GM18508 (cell line): ENCODE measurements around the gene UGT1A9.

Source experiments
- ATAC-seq: cut with Tn5 transposase; IDR thresholded peaks from one replicate; pipeline ENCODE4 v1.9.1; 2021; ENCODE audit warnings: moderate number of reproducible peaks; ENCODE audit not compliant: insufficient read depth, unreplicated experiment

The UGT1A9 gene

DNA sequence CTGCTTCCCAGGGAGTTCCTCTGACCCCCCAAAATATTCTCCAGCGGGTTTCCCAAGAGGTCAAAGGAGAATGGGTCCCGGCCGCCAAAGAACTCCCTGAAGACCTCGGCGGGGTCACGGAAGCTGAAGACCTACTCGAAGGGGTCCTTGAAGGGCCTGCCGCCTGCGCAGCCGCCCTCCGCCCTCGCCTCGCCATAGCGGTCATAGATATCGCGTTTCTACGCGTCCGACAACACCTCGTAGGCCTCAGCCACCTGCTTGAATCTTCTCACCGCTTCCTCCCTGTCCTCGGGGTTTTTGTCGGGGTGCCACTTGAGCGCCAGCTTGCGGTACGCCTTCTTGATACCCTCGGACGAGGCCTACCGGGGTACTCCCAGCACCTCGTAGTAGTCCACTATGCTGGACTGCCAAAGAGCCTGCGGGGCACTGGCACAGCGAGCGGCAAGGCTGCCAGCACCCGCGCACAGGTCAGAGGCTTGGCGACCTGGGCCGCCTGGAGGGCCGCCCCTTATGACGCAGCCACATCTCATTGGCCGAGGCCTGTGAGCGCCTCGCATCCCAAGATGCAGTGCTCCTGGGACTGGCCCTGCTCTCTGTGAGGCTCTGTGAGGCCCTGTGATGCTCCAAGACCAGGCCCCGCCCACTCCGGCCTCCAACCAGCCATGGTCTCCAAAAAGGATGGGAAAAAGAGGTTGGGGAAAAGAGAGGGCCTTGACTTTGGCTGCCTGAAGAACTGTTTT, 83.3 kb downstream of the UGT1A9 start:
- no peak for ATAC-seq

DNA sequence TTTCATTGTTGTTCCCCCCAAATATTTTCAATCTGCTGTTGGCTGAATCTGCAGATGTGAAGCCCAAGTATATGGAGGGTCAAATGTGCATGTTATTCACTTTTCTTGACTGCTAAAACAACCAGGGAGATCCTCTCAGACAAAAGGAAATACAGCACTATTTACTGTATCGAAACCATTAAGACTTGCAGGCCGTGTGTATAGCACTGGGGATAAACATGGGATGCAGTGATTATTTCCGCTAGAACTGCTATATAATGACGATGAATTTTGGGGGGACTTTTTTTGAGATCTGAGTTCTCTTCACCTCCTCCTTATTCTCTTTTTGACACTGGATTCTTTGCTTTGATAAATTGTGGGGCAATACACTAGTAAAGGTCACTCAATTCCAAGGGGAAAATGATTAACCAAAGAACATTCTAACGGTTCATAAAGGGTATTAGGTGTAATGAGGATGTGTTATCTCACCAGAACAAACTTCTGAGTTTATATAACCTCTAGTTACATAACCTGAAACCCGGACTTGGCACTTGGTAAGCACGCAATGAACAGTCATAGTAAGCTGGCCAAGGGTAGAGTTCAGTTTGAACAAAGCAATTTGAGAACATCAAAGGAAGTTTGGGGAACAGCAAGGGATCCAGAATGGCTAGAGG, 84.9 kb downstream of the UGT1A9 start:
- ATAC-seq, result no peak

DNA sequence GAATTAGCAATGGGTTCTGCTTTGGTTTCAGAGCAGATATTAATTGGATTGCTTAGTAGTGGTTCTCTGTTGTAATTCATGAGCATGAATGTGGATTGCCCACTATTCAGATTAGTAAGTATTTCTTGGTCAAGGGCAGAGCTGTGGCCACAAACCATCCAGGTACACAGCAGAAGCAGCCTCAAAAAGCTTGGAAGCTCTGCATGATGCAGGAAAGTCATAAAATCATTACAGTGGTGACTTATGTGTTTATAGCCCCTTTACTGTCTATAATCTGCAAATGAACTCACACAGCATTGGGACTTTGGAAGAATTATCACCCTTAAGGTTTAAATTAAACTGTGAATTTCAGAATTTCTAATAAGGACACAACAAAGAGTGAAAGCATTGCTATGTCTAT, 86.4 kb downstream of the UGT1A9 start:
- no peak for ATAC-seq

DNA sequence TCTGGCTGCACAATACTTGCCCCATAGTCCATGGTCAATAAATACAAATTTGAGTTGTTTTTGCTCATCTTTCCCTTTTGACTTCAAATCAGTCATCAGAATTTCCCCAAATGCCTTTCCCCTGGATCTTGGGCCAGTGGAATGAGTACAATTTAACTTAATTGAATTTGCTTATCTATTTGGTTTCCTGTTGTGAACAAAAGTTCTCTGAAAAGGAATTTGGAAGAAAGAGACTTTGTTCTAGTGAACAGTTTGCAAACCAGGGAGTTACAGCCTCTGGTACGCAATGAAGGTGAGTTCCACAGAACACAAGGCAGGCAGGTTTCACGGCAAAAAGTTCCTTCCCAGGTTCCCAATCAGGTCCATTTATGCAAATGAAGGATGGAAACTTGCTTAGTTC, 87.2 kb downstream of the UGT1A9 start:
- no peak for ATAC-seq

DNA sequence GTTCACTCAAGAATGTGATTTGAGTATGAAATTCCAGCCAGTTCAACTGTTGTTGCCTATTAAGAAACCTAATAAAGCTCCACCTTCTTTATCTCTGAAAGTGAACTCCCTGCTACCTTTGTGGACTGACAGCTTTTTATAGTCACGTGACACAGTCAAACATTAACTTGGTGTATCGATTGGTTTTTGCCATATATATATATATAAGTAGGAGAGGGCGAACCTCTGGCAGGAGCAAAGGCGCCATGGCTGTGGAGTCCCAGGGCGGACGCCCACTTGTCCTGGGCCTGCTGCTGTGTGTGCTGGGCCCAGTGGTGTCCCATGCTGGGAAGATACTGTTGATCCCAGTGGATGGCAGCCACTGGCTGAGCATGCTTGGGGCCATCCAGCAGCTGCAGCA, 88.3 kb downstream of the UGT1A9 start, which contains the start of gene UGT1A1:
TSS of gene UGT1A1 (plus strand) at position 228 of the 400 bp plus-strand sequence. CDS start at position 246, 18 bp downstream.
- no peak for ATAC-seq

DNA sequence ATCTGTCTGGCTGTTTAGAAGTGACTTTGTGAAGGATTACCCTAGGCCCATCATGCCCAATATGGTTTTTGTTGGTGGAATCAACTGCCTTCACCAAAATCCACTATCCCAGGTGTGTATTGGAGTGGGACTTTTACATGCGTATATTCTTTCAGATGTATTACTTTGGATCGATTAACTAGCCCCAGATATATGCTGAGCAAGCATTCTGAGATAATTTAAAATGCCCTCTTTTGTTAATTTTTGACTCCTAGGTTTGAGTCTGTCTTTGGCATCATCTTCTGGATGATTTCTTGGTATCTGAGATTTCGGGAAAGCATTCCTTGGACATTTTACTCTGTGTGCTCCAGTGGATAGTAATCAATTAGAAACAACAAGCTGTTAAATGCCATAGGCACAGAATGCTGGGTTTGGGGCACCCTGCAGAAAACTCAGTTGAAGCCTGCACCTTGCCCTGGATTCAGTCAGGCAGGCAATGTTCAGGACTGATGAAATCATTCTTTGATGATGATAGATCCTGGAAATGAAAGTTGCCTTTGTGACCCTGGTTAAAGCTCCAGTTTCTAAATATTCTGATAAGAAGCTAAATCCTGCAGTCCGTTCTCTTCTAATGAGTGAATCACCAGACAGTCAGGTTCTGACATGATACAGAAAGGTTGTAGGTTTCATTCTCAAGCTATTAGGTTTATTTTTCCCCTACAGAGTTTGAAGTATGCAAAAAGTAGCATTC, 89.5 kb downstream of the UGT1A9 start:
- no peak for ATAC-seq

DNA sequence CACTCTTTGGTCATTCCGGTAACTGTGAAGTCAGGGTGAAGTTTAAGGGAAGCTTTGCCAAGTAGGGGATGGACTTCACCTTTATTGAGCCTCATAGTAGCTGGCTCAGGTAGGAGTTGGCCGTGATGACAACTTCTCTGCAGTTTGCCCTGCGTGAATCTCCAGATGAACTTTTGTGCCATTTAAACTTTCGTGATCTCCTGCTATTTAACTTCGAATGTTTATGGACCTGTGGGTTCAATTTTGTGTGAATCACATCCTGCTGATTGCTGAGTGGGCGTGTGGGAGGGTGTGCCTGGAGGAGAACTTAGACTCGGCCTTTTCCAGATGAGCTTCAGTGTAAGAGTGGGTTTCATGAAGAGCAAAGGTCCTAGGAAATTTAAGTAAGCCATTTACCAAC, 92.6 kb downstream of the UGT1A9 start:
- no peak for ATAC-seq

DNA sequence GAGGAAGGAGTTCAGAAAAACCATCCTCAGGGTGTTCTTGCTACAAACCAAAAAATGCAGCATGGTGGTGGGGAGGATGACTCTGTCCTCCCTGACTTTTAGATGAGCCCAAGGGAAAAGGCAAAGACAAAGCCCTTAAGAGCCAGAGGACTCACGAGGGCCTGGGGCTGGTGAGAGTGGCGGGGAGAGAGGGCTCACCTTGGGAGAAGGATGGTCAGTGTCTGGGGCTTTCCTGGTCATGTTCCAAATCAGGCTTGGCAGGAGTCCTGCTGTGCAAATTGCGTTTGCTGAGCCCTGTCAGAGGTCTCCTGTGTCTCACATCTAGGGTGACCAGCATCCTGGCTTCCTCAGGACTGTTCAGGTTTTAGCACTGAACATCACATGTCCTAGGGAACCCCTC, 93.1 kb downstream of the UGT1A9 start:
- no peak for ATAC-seq

DNA sequence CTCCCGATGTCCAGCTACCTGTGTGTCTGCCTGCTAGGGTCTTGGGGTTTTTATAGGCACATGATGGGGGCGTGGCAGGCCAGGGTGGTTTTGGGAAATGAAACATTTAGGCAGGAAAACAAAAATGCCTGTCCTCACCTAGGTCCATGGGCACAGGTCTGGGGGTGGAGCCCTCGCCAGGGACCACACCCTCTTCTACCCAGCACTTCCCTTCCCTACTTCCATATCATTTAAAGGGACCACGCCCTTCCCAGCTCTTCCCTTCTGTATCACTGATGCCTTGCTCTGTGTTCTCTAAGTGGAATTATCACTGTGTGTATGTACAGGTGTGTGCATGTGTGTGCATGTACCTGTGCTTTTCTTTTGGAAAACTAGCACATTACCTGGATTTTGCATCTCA, 94.7 kb downstream of the UGT1A9 start:
- no peak for ATAC-seq

DNA sequence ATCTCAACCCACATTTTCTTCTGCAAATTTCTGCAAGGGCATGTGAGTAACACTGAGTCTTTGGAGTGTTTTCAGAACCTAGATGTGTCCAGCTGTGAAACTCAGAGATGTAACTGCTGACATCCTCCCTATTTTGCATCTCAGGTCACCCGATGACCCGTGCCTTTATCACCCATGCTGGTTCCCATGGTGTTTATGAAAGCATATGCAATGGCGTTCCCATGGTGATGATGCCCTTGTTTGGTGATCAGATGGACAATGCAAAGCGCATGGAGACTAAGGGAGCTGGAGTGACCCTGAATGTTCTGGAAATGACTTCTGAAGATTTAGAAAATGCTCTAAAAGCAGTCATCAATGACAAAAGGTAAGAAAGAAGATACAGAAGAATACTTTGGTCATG, 96.4 kb downstream of the UGT1A9 start:
- ATAC-seq, result no peak

DNA sequence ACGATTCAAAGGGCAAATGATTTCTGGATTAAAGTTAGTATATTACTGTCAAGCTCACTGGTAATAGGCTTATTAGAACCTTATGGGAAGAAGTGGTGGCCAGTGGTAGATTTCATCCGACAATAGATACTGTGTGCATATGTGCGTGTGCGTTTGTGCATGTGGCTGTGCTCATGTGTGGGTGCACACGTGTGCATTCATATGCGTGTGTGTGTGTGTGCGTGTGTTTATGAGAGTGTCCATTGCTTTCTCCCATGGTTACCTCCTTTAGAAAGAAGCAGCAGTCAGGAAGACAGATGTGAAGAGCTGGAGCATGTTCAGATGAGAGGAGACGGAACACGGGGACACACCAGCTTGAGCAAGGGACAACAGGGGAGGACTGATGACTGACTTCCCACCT, 97.6 kb downstream of the UGT1A9 start:
- no peak for ATAC-seq

DNA sequence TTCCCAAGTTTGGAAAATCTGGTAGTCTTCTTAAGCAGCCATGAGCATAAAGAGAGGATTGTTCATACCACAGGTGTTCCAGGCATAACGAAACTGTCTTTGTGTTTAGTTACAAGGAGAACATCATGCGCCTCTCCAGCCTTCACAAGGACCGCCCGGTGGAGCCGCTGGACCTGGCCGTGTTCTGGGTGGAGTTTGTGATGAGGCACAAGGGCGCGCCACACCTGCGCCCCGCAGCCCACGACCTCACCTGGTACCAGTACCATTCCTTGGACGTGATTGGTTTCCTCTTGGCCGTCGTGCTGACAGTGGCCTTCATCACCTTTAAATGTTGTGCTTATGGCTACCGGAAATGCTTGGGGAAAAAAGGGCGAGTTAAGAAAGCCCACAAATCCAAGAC, 100.5 kb downstream of the UGT1A9 start:
- ATAC-seq, result no peak

DNA sequence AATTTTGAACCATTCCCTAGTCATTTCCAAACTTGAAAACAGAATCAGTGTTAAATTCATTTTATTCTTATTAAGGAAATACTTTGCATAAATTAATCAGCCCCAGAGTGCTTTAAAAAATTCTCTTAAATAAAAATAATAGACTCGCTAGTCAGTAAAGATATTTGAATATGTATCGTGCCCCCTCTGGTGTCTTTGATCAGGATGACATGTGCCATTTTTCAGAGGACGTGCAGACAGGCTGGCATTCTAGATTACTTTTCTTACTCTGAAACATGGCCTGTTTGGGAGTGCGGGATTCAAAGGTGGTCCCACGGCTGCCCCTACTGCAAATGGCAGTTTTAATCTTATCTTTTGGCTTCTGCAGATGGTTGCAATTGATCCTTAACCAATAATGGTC, 100.9 kb downstream of the UGT1A9 start:
- no peak for ATAC-seq

DNA sequence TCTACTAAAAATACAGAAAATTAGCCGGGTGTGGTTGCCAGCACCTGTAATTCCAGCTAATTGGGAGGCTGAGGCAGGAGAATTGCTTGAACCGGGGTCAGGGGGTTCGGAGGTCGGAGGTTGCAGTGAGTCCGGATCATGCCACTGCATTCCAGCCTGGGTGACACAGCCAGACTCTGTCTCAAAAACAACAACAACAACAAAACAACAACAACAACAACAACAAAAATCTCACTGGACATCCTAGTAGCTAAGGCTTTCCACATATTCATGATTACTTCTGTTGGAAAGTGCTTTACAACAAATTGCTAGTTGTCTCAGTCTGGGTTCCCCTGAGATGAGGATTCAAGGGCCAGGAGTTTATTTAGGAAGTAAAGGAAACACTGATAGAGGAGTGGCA, 102.2 kb downstream of the UGT1A9 start:
- ATAC-seq, result no peak

DNA sequence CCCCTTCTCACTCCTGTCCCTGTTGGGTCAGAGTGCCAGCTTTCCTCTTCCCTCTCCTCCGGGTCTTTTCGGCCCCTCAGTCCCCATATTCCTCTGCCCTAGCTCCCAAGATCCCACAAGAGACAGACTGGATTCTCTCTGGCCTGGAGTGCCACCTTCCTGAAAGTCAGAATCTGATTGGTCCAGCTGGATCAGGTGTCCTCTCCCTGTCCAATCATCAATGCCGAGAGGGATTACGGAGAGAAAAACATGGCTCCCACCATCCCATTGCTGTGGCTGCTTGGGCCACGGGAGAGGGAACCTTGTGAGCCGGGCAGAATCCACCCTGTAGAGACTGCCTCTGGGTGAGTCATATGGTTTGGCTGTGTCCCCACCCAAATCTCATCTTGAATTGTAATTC, 103.7 kb downstream of the UGT1A9 start:
- ATAC-seq, result no peak

DNA sequence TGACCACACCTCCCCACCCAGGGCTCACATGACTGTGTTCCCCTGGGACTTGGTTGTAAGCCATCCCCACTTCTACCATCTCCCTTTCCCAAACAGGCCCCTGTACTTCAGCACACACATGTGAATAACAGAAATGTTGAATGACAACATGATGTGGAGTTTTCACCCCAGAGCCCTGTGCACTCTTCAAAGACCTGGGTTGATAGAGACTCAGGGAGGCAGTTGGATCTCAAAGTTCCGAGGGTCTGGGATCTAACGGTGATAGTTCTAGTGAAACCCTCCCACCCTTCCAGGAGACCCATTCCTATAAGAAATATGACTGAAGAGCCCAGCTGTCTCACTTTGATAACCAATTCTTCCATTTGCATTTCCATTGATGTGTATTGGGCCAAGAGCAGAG, 106.3 kb downstream of the UGT1A9 start, which contains the start of gene MROH2A:
TSS of gene MROH2A (plus strand) at position 301 of the 400 bp plus-strand sequence. CDS start 1,029 bp downstream, outside the sequence.
- no peak for ATAC-seq

DNA sequence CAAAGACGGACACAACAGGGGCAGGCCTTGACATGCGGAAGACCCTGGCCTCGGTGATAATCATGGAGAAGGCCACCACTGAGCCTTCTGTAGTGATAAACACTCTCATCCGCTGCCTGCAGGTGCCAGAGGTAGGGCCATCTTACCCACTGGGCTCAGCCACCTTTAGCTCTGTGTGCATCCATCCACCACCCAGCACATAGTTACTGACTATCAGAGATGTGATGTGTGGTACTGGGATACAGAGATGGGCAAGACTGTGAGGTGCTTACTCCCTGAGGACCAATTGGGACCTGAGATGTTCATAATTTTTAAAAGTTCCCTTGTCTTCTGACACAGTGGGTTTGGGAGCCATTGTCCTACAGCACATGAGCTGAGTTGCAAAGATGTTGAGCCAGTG, 108.0 kb downstream of the UGT1A9 start:
- no peak for ATAC-seq

DNA sequence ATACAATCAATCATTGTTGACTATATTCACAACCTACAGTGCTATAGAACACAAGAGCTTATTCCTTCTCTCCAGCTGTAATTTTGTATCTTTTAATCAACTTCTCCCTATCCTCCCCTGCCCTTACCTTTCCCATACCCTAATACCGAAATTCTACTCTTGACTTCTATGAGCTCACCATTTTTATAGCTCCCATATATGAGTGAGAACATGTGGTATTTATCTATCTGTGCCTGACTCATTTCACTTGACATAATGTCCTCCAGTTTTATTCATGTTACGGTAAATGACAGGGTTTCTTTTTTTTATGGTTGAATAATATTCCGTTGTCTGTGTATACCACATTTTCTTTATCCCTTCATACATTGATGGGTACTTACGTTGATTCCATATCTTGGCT, 109.1 kb downstream of the UGT1A9 start:
- ATAC-seq, result no peak

DNA sequence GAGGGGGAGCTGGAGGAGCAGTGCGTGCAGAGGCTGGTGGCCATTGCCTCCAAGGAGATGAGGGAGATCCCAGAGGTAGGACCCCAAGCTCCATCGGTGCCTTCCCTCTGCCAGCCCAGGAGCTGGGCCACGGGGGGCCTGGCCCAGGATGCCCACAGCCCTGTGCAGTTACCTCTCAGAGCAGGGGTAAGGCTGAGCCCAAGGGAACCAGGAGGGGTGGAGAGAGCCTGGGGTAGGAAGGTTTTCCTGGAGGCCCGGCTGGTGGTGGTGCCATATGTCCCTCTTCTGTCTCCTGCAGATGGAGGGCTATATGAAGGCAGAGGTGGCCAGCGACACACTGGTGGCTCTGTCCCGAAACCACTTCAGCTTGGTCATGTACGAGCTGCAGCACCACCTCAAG, 117.9 kb downstream of the UGT1A9 start:
- no peak for ATAC-seq

DNA sequence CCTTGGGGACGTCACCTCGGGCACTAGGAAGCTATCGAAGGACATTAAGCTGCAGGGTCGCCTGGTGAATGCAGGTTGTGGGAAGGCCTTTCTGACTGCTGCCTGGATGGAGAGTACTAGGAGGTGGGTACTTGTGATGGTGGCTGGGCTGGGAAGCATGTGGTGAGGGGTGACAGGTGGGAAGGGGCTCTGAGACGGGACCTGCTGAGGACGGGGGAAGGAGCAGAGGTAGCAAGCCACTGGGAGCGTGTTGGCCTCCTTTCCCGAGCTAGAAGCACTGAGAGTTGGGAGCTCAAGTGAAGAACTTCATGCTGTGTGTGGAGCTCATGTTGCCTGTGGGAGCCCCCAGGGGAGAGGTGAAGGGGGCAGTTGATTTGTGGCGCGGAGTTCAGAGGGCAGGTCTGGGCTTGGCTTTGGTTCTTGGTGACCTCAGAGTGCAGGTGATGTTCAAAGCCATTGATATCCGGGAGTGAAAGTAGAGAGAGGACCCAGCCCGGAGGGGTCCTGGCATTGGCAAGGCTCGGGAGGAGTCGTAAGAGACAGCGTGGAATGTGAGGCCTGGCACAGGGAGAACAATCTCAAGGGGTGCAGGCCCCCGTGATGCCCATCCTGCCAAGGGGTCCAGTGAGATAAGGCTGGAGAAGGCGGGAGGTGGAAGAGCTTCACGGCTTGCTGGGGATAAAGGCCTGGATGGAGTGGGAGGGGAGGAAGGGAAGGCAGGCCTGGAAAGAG, 119.6 kb downstream of the UGT1A9 start:
- ATAC-seq, result no peak

DNA sequence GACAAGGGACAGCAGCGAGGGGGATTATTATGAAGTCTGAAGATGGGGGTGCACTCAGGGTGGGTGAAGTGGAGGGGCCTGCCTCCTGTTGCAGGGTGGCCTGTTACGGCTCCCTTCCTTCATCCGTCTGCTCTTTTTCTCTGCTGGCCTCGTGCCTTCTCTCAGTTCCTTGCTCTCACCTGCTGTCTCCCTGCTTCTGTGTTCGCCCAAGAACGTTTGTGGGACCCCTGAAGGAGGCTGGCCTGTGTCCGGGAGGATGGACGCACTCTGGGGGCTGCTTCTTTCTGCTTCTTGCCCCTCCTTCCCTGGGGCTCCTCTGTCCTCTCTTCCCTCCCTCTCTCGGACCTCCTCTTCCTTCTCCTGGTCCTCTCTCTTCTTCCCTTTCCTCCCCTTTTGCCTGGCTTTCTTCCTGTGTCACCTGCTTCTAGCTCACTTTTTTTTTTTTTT, 120.2 kb downstream of the UGT1A9 start:
- no peak for ATAC-seq
